ENCODE results near the gene TMTC2.
A peak's percentile ranks its signal among the peaks of the same experiment; 100 is the strongest.

TMTC2 gene

DNA sequence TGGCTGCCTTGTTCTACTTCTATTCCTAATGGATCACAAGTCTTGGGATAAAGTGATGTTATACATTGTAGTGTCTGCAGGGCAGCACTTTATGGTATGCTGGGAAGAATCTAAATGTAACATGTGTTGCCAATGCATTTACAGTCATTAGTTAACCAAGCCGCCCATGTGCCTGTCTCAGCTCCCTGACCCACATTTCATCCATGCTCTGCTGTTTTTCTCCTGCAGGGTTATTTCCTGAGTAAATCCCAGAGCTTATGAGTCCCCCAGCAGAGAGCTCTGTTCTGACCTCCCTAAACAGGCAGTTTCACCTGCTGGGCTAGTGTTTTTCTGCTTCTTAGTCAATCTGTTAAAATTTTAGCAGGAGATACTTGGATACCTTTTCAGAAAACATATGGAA, 4.4 kb upstream of the TMTC2 start:
- DNase-seq (ENCODE audit: low spot score) = no peak

DNA sequence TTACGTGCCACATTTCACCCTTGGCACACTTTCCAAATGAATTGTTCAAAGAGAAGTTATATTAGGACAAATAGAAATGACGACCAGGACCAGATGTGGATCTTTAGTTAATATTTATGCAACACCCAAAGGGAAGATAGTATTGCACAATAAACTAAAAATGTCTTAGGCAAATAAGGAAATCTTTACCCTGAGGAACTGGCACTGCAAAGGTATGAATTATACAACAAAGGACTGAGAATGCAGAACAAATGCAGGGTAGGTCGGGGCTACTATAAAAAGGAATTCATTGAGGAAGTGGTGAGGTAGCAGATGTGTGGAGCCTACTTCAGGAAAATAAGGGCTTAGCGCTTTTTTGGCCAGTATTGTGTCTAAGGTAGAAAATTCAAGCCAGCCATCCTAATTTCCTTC, 3.9 kb upstream of the TMTC2 start:
- DNase-seq (ENCODE audit: low spot score) = no peak

DNA sequence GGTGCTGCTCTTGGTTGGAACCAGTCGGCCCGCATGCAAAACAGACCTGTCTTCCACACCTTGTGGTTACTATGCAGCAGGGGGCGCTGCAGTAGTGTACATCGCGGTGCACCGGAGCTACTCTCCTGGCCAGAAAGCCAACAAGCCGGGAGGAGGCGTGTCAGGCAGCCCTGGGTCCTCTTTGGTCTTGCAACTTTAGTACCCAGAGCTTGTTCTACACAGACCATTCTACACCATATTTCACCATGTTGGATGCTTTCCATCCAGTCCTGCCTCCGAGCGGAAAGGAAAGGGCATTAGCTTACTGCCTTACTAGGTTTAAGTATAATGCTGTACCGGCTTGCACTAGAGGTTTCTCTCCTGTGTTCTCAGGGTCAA, 927 bp upstream of the TMTC2 start:
- DNase-seq (ENCODE audit: low spot score) = peak; percentile 92

DNA sequence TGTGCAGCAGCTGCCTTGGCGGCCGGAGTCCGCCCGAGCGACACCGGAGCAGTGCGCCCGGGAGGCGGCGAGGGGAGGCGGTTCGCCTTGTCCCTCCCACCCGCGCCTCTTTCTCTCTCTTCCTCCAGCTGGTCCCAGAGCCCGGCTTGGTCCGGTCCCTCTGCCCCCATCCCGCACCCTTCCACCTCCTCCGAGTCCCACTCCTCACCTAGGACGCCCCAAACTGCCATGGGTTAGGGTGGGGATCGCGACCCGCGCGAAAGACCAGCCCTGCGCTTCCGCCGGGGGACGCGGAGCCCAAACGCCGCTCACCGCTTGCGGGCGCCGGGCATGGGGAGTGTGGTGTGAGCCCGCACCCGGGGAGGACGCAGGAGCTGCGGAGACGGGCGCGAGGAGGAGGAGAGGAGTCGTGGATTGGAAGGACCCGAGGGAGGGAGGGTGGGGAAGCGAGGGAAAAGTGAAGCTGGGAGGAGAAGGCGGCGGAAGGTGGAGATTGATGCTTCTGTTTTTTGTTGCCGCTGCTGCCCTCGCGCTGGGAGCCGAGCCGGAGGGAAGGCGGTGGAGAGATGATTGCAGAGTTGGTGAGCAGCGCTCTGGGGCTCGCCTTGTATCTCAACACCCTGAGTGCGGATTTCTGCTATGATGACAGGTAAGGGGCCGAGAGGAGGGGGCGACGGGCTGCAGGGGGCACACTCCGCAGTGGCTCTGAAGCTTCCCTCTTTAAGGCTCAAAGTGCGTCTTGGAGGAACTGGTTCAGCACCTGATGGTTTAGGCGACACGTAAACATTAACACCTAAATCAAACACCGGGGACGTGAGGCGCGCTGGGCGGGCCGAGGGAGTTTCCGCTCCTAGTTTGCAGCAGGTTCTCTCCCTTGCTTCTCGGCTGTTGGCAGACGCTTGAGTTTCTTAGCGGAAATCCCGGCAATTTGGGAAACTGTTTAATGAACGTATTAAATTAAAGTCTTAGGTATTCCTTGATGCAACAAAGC, 610 bp downstream of the TMTC2 start:
- peak; percentile 73 for DNase-seq (ENCODE audit: low spot score)

DNA sequence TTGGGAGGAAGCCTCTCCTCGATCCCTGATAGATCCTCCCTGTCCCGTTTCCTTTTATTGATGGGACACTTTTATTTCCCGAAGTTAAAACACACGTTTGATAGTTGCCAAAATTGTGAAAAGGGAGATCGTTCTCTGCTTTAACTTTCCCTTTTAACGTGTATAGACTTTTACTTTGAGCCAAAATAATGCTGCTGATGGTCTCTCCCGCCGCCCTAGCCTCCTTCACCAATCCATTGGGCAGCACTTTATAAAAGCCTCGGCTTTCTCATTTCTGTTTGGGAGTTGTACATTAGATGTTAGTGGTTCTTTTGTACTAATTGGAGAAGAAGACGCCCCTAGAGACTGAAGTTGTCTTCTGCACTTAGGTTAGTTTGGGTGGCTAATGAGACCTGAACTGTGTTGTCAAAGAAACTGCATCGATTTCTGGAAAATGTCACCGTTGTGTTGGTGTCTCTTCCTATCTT, 1.4 kb downstream of the TMTC2 start:
- no peak for DNase-seq (ENCODE audit: low spot score)

DNA sequence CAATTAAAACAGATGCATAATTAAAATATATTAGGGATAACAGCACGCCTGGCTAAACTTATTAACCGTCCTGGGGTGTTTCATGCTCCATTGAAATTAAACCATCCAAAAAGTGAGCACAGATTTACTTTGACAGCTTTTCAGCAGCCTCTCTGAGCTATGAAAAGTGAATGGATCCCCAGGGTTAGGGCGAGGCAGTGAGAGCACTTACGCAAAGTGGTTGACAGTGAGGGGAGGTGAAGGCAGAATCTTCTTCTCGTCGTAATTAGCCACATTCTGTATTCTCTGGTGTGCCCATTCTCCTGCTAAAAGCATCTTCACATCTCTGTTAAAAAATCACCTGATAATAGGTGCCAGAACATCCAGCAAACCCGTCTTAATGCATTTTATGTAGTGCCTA, 1.9 kb downstream of the TMTC2 start:
- DNase-seq (ENCODE audit: low spot score) = no peak

DNA sequence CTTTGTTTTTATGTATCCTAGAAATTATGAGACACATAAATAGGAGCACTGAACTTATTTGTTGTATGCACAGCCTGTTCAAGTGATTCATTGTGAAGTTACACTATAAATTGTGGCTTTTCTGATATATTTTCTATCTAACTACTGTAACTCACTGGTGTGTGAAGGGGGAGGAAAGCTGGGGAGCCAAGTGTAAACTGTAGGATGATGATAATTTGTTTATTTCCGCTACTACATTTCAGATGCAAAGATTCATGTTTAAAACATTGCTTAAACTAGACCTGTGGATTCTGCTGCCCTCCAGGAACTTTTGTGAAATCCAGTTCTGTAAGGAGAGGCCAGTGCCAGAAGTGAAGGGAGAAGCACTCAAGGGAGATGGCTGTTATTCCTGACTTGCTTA, 3.3 kb downstream of the TMTC2 start:
- DNase-seq (ENCODE audit: low spot score) = no peak

DNA sequence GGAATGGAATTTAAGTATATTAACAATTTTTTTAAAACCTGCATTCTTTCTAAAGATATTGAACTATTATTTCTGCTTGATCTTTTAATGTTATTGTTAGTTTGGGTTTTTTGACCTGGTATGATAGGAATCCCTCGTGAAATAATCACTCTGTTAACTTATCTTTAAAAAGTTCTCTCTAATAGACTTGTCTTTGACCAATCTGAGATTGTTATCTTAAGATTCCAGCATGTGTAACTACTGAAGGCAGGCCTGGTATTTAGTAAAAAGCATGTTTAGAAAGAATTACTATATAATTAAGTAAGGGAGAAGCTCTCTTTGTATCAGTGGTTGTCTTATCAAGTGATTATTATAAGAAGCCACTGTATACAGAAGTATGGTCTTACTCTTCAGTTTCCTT, 4.8 kb downstream of the TMTC2 start:
- DNase-seq (ENCODE audit: low spot score) = no peak

DNA sequence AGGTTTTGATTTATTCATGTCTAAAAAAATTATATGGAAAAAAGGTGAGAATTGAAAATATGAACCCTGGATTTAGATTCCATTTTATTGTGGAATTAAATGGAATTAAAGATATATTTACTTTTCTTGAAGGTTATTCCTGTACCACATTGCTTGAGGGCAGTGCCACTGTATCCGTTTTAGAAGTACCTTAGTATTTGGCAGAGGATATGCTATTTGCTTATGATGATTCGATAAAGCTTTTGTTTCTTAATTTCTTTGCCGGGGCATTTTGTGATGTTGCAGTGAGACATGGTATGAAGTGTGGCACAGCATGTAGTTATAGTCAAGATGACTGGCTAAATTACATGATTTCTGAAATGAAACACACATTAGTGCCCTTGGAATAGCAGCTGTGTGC, 7.6 kb downstream of the TMTC2 start:
- DNase-seq (ENCODE audit: low spot score) = no peak

DNA sequence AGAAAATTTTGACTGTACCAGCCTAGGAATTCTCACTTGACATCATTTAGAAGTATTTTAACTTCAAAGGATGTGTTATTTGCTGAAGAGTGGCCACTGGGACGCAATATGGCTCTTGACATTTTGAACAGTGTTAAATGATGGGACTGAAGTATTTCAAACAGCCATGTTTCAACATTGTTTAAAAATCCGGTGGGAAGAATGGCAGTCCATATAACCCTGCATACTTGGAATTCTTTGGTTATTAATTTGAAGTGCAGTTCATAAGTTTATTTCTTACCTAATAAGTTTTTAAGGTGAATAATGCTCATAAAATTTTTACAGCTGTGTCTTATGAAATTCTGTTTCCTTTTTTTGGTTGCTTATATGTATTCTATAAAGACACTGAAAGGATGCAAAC, 8.3 kb downstream of the TMTC2 start:
- DNase-seq (ENCODE audit: low spot score) = no peak

DNA sequence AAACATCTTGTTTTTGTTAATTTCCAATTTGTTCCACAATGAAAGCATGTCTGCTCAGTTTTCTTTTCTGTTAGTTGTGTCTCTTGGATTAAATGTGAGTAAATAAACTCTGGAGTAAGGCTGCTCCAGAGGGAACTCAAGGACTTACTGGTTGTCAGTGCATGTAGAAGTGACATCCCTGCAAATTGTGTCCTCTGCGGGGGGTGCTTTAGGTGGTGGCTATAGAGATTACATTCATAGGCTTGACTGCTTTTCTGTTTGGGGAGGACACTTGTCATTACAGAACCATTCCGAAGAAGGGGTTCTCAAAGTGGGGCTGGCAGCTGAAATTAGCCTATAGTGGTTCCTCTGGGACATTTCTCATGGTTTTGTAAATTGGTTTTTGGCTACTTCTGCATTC, 8.8 kb downstream of the TMTC2 start:
- DNase-seq (ENCODE audit: low spot score) = no peak

DNA sequence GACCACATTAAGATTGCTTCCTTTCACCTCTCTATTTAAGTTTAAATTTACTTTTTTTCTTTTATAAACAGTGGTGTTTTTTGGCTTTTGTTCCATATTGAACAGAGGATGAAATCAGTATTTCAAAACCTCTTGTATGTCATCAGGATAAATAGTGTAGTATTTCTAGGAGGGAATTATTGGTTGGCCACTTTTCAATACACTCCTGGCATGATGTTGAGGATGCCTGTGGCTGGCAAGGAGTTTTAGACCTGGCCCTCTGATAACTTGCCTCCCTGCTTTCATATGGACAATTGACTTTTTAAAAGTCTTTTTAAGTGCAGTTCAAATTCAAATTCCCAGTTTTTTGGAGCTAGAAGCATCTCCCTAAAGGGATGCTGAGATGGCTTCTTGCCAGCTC, 9.8 kb downstream of the TMTC2 start:
- DNase-seq (ENCODE audit: low spot score) = no peak

DNA sequence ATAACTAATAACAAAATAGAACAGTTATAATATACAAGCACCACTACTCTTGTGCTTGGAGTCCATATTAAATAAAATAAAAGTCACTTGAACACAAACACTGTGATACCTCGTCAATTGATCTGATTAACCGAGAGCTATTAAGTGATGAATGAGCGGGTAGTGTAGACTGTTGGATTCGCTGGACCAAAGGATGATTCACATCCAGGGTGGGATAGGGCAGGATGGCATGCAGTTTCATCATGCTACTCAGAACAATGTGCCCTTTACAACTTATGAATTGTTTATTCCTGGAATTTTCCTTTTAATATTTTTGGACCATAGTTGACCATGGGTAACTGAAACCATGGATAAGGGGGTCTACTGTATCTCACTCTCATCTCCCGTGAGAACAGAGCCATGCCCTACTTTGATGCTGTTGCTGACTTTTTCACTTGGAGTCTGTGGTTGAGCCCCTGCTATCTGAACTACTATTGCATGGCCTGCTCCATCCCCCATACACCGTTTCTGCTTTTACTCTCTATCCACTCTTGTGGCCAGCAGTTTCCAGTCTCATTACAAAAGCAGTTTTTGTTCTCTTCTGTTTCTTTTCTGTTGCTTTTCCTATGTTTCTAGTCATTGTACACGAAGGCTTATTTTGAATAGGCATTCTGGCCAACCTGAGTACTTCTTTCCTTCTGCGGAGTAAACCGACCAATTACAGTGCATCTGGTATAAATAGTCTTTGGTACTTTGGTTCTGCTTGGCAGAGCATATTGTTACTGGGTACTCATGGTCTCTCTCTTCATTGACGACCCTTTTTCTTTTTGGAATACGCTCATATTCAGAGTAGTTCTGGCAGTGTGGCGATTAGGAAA, 12.2 kb downstream of the TMTC2 start:
- no peak for DNase-seq (ENCODE audit: low spot score)

DNA sequence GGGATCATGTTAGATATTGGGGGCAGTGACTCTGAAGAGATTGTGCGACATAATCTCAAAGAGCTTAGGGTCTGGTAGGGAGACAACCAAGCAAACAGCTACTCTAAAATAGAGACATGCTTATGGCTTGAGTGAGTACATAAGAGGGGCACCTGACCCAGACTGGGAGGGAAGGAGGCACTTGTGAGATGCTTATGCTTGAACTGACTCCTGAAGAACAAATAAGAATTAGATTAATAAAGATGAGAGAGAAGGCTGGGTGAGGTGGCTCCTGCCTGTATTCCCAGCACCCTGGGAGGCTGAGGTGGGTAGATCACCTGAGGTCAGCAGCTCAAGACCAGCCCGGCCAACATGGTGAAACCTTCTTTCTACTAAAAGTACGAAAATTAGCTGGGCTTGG, 19.1 kb downstream of the TMTC2 start:
- DNase-seq (ENCODE audit: low spot score) = no peak

DNA sequence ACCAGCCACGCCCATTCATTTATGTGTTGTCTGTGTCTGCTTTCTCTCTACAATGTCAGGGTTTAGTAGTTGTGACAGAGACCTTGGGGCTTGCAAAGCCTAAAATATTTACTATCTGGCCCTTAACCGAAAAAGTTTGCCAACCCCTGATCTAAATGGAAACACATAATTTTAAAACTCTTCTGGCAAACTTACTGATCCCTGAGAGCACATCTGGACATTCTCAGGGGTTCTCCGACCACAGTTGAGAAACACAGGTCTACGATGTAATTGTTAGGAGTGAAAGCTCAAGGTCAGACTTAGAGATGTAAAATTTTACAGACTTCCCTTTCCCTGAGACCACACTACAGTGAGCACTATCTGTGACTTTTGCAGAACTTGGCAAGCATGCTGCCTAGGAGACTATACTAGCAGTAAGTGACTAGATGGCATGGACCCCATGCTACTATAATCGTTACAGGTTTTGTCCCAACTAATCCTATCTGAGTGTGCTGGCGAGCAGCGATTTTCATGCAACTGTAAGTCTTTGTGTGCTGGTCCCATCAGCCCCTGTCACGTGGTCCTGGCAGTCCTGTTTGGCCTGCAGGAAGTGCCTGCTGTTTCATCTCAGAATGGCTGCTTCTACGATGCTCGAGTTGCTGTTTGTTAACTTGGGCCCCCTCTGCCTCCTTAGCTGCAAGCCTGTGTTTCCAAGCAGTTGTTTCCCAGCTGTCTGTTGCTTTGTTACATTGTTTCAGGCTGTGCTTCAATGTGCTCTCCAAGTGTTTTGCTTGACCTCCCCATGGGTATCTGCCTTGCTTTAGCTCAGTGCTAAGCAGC, 21.6 kb downstream of the TMTC2 start:
- DNase-seq (ENCODE audit: low spot score) = no peak

DNA sequence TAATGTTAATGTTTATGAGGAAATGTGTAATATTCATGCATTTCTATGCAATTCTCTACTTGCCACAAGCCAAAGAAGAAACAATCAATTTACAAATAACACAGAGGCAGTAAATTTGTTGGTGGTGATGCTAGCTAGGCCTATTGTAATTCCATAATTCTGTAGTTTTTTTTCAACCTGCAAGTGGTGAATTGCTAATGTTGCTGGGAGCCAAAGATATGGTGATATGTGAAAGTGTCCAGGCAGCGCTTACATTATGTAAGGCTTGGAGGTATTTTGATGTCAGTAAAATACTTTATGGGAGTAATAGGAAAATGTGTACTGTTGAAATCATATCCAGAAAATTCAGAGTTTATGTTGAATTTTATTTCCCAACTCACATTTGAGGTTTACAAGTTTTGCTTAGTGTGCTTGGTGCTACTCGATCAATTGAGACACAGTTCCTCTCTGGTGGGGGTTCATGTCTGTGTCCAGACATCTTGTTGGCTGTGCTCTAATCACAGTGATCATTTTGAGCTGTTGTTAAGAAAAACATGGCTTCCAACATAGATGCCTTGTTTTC, 23.2 kb downstream of the TMTC2 start:
- no peak for DNase-seq (ENCODE audit: low spot score)

DNA sequence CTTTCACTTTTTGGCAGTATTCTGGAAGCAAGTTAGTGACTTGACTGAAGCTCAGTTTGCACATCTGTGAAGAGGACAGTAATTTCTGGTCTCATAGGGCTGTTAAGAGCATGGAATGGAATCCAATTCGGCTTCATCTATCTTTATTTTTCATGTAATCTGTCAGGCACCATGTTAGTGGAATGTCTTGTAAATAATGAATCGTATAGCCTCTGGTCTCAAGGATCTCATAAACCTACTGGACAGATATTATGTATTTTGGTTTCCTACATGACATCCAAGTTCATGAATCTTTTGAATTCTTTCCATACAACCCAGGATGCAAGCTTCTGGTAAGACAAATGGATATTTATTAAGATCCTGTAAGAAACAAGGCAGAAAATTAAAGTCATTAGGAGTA, 24.0 kb downstream of the TMTC2 start:
- DNase-seq (ENCODE audit: low spot score) = no peak

DNA sequence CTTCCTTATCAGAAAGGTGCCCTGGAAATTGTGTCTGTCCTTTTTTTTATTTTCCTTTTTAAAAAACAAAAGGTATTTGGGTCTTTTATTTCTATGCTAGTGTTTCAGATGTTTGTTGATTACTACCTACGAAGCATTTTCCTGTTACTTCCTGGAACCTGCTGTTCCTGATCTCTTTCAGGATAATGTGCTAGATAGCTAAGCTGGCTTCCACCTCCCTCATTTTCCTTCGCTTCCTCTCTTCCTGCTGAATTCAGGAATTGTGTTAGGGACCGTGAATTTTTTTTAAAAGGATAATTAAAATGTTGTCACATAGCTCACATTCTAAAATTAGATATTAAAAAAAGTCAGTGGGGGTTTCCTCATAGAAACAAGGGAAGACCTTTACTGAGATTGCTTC, 27.7 kb downstream of the TMTC2 start:
- DNase-seq (ENCODE audit: low spot score) = no peak

DNA sequence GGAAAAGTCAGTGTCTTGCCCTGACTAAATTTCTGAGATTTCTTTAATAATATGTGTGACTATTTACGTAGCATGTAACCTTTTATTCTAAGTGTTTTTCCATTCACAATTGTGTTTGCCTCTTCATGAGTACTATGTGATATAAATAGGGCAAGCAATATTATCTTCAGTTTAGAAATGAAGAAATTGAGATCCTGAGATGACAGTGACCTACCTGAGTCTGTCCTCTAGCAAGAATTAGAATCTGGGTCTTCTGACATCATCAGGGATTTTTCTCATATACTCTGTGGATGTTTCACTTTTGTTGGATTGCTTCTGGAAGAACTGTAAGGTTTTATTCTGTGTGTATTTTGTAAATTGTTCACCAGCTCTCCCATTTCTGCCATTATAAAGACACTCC, 35.0 kb downstream of the TMTC2 start:
- no peak for DNase-seq (ENCODE audit: low spot score)

DNA sequence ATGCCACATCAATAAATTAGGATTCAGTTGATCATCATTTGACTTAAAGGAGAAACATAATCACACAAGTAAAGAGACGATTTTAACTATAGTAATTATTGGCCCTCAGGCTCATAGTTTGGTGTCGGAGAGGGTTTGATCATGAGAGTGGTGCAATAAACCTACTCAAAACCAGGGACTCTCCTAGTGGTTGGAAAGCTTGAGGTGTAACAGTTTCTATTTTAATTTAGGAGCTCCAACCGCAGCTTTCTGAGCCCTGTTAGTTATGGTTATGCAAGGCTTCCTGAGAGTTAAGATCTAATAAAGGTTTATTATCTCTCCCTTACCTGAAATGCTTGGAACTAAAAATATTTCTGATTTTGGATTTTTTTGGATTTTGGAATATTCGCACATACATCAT, 36.4 kb downstream of the TMTC2 start:
- DNase-seq (ENCODE audit: low spot score) = no peak

DNA sequence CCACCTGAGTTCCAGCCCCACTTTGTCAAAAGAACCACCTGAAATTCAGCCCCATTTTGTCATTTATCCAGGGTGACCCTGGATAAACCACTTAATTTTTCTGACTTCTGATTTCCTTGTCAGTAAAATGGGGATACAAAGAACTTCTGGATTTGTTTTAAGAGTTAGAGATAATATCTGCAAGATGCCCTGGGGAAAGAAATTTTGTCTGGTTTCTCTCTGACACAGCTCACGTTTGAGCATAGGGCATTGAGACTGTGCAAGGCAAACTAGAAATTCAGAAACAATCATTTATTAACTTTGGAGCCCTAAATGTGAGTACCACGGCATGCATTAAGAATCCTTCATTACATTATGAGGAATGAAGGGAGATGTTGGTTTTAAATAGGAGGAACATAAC, 37.2 kb downstream of the TMTC2 start:
- DNase-seq (ENCODE audit: low spot score) = no peak

DNA sequence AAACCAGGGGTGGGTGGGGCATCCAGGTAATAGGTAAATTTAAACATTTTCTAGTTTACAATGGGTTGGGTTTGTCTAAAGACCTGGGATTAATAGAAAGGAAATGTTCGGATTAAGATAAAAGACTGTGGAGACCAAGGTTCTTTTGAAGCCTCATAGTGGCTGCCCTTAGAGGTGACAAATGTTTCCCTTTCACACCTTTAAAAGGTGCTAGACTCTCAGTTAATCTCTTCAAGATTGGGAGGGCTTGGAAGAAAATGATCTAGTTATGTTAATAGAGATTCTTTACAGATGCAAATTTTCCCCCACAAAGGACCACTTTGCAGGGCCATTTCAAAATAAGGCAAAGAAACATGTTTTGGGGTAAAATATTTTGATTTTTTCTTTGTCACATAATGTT, 39.0 kb downstream of the TMTC2 start:
- no peak for DNase-seq (ENCODE audit: low spot score)
